GM10266 (cell line): ENCODE measurements around the gene SAMD4B.

Experiments used
- DNase-seq: peaks from one replicate; pipeline ENCODE4 v3.0.0; 2012; ENCODE audit errors: extremely low spot score
- TF ChIP-seq, protein P1 (sequence below): IDR thresholded peaks from 2 replicates; pipeline ENCODE4 v1.5.1; 2012; ENCODE audit warnings: mild to moderate bottlenecking, low read depth; ENCODE audit not compliant: control insufficient read depth, insufficient read depth; ENCODE audit errors: missing control alignments

The SAMD4B gene

DNA sequence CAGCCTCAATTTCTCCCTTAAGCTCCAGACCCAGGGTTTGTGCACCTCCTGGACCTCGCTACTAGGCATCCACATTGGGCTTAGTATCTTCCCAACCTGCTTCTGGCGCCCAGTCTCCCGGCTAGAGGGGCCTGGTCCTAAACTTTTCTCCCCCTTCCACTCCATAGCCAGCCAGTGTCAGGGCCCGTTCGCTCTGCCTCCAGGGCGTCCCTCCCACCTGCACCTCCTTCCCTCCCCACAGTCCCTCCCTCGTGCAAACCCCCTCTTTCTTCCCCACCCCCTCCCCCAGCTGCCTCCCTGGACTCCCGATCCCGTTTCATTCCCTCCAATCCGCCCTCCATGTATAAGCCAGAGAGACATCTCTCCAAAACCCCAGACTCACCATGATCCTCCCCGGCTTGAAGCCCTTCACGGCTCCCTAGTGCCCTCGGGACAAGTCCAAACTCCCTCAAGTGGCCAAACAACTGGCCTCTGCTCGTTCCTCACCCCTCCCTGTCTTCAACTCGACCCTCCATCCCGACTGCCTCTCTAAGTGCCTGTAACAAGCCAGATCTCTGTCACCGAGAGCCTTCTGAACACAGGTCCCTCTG is 997 bp upstream of the SAMD4B start:
- no peak for DNase-seq
- TF ChIP-seq, protein P1, sequence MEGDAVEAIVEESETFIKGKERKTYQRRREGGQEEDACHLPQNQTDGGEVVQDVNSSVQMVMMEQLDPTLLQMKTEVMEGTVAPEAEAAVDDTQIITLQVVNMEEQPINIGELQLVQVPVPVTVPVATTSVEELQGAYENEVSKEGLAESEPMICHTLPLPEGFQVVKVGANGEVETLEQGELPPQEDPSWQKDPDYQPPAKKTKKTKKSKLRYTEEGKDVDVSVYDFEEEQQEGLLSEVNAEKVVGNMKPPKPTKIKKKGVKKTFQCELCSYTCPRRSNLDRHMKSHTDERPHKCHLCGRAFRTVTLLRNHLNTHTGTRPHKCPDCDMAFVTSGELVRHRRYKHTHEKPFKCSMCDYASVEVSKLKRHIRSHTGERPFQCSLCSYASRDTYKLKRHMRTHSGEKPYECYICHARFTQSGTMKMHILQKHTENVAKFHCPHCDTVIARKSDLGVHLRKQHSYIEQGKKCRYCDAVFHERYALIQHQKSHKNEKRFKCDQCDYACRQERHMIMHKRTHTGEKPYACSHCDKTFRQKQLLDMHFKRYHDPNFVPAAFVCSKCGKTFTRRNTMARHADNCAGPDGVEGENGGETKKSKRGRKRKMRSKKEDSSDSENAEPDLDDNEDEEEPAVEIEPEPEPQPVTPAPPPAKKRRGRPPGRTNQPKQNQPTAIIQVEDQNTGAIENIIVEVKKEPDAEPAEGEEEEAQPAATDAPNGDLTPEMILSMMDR, result no peak

DNA sequence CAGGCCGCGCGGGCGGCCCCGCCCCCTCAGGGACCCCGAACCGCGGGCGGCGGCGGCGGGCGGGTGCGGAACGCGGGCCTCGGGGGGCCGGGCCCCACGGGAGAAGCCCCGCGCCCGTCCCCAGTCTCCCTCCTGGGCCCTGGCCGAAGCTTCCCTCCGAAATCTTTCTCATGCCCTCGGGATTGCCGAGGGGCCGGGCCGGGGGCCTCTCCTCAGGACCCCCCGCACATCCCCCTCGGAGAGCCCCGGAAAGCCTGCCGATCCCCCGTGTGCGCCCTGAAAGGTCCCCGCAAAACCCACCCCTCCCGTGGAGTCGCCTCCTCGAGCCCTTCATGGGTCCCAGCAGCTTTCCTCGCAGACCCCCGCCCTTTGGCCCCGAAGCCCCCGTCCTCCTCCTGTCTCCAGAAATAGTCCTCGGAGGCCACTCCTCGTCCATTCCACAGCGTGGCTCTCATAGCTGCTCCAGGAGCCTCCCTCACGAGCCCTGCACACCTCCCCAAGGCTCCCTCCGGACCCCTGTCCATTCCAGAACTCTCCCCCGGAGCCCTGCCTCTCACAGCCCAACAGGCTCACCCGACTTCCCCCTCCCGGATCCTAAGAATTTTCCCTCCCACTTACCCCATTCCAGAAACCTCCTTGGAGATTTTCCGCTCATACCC is 555 bp downstream of the SAMD4B start:
- TF ChIP-seq, protein P1, result no peak
- DNase-seq, result no peak

DNA sequence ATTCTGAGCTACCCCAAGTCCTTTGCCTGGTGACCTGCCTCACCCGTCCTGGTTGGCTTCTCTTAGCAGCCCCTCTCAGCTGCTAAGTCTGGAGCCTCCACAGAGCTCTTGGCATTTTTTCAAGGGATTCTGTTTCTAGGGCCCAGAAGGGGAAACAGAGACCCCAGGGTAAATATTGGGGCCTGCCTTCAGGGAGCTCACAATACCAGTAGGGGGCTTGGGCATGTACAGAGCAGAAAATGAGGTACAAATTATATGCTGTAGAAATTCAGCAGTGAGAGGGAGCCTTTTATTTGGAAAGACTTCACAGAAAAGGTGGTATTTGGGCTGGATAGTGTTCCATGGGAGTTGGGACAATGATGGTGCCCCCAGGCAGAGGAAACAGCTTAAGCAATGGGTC is 3.7 kb downstream of the SAMD4B start:
- TF ChIP-seq, protein P1, result no peak
- DNase-seq, result no peak

DNA sequence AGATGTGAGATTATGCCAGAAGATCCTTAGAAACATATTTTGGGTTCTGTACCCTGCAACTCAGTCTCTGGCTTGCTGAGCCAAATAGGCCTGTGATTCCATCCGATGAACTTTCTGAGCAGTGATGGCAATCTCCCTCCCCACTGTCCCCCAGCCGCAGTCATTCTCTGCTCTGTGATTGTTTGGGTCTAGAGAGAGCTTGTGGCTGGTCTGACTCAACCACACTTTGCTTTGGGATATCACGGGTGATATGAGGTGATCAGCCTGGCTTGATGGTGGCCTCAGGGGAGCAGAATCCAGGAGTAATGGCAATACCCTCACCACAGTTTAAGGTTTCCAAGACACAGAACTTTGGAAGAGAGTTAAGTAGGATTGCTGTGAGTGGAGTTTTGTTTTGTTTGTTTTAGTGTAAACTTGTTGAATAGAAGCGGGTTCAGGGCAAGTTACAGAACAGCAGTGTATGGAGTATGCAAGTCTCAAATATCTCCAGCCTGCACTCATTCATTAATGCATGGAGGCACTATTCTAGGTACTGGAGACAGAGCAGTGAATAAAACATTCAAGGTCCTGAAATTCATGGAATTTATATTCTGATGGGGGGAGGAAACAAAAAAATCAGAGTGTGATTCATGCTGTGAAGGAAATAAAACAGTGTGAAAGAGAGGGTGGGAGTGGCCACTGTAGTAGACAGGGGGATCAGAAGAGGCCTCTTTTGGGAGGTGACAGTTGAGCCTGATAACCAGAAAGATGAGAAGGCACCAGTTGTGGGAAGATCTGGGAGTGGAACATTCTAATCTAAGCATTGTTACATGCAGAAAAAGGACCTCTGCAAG is 5.3 kb downstream of the SAMD4B start:
- TF ChIP-seq, protein P1, result no peak
- DNase-seq, result no peak

DNA sequence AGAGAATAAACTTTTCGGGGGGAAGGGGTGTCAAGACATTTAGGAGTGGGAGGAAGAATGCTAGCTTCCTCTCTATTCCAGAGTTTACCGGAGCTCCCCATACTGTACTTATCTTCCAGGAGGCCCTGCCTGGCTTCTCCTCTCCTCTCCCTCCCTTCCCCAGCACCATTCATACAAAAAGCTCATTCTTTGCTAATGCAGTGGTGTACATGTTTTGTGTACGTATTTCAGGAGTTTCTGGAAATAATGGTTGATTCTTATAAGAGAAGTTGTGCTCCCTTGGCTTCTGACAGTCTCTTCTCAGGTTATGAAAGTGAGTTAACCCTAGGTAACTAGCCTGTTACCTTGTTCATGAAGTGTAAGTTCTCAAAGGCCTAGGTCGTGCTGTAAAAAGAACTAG is 7.1 kb downstream of the SAMD4B start:
- TF ChIP-seq, protein P1, result no peak

DNA sequence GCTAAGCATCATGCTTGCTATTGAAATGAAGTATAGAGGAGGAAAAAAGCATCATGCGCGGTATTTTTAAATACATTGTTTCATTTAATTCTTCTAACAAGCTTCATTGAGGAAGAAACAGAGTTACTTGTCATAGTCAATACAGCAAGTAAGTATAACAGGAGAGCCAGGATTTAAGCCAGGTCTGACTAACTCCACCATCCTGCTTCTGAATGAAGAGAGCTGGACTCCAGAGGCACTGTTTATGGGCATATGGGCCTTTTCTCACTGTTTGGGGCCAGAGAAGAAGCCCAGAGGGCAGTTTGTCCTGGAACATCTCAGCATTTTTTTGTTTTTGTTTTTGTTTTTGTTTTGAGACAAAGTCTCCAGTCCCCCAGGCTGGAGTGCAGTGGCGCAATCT is 7.9 kb downstream of the SAMD4B start:
- DNase-seq, result no peak
- TF ChIP-seq, protein P1, result no peak

More for the DNA sequence above, 7.1 kb downstream of the SAMD4B start:
- DNase-seq, result no peak
